ENCODE measurements around the gene RRM1.
"Not testable (repeated sequence)": the region's sequence is repeated elsewhere in the genome, so short reads cannot be mapped to it uniquely, and the experiment has no call there.

RRM1 gene

DNA sequence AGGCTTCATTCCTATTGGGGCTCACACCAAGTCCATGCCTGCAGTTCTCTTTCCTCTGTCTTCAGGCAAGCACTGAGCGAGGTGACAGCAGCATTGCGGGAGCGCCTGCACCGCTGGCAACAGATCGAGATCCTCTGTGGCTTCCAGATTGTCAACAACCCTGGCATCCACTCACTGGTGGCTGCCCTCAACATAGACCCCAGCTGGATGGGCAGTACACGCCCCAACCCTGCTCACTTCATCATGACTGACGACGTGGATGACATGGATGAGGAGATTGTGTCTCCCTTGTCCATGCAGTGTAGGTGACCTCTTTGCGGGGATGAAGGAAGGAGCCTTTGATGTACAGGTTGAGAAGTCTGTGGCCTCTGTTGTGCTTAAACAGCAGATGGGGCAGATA, 11.4 kb upstream of the RRM1 start:
- no peak for DNase-seq

DNA sequence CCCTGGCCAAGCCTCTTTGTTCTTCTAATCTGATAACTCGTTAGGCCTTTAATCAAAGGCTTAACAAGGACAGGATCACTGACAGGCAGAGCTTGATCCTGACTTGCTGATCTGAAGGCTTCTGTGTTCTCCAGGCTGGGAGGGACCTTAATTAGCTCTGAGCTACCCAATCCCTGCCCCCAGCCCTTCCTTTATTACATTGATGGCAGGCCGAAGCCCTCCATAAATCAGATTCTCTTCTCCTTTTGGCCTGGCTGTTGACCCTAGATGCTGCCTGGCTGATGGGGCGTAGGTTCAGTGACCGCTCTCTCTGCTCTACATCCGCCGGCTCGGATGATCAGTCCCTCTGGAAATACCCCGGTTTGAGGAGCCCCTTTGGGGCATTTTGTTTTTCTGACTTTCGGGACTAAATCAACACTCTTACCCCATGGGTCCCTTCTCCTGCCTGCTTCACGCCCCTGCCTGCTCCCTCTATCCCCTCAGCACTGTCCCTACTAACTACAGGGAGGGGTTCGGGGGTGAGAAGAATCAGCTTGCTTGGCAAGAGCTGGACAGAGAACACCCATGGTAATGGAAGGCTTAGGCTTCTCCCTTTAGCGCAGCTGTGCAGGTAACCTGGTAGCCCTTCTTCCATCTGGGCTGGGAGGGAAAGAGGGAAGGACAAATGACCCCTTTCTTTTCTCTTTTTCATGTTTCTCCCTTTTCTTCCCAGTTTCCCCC, 10.0 kb upstream of the RRM1 start:
- DNase-seq: no peak

DNA sequence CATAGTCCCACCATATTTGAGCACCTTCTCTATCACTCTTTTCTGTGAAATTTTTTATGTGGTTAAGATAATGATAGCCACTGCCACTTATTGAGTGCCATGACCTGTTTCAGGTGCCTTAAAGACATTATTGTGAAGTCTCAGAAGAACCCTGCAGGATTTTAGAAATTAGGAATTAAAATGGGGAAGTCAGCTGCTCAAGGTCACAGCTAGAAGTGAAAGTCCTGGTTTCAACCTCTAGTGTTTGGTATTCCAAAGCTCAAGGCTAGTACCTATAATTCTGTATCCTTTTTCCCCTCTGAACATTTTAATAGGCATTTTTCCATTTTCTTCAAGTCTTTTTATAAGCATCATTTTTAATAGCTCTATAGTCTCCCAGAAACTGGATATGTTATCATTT, 9.0 kb upstream of the RRM1 start:
- DNase-seq: no peak

DNA sequence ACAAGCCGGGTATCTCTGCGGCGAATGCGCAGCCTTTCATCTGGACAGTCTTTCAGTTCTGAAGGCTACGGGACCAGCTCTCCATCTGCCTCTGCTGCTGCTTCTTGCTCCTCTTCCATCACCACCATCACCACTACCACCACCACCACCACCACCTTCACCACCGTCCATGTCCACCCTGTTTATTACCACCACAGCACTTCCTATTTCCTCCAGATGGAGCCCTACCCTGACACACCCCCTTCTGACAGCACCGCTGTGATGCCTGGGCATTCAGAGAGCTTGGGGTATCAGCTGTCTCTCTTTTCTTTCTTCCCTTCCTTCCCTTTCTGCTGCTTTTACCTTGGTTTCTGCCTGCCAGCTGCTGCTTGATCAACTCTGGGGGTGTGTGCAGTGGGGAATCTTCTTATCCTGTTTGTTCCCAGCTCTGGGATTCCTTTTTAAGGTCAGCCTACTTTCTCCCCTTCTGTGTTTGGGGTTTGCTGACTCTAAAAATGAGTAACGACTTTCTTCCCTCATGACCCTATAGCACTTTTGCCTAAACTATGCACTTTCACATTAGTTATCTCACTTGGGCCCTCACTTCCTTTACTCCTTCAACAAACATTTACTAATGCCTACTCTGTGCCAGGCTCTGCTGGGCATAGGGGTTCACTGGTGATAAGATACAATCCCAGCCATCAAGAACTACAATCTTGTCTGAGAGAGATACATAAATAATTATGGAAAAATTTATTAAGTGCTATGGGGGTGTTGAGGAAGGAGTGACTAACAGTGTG, 7.8 kb upstream of the RRM1 start:
- DNase-seq: no peak

DNA sequence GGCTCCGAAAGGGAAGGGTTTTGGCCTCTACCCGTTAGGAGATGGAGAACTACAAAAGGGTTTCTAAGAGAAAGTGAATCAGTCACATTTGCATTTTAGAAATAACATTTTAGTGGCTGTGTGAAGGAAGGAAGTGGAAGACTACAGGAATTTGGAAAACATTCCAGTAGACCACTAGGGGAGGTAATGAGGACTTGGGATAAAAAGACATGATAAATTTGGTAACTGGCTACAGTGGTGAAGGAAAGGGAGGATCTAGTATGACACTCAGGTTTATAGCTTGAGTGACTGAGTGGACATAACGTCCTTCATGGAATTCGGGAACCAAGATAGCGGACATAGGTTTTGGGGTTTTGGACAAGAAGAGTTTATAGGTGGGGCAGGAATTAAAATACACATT, 7.0 kb upstream of the RRM1 start:
- DNase-seq: no peak

DNA sequence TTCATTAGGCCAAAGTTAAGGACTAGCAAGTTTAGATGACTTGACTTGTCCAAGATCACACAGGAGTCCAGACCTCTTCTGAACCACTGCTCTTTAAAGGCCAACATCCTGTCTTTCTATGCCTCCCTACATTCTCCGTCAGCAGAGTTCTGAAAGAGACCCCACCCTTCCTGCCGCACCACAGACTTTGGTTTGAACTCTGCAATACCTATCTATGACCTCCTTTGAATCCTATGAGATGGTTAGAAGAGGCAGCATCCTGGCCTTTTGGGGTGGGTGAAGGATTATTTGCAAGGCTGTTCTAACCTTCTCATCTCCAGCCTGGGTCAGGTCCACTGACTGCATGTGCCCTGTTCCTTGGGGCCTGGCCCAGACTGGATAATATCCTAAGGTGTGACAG, 4.3 kb upstream of the RRM1 start:
- DNase-seq: no peak

DNA sequence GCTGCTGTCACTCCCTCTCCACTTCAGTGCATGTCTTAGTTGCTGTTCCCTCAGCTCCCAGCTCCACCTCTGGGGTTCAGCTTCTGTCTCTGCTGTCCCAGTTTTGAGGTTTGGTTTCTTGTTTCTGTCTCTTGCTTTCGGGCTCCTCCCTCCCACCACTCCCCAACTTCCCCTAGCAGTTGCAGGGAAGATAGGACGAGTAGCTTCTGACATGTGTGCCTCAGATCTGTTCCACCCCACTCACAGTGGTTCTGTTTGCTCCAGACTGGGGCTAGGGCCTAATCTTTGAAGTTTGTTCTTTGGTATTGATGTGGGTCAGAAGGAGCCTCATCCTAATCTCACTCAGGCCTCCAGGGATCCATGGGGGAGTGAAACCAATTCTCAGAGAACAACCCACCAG, 2.6 kb upstream of the RRM1 start:
- no peak for DNase-seq

DNA sequence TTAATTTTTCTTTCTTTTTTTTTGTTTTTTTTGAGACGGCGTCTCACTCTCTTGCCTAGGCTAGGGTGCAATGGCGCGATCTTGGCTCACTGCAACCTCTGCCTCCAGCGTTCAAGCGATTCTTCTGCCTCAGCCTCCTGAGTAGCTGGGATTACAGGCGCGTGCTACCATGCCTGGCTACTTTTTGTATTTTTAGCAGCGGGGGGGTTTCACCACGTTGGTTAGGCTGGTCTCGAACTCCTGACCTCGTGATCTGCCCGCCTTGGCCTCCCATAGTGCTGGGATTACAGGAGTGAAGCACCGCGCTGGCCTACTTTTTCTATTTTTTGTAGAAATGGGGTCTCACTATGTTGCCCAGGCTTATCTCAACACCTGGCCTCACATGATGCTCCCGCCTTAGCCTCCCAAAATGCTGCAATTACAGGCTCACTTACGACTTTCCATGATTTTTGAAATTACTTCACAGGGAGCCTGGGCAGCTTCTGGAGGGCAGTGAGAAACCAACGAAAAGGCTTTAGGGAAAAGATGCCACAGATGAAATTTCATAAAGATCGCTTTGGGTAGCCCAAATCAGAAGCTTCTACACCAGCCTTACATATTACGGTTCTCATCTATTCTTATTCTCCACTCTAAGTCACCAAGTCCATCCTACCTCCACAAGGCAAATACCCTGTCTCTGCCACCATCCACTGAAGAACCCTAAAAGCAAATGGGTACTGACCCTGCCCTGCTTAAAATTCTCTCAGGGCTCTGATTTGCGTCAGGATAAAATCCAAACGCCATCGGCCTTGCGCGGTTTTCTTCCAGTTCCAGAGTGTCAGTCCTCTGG, 866 bp upstream of the RRM1 start:
- DNase-seq: no peak

DNA sequence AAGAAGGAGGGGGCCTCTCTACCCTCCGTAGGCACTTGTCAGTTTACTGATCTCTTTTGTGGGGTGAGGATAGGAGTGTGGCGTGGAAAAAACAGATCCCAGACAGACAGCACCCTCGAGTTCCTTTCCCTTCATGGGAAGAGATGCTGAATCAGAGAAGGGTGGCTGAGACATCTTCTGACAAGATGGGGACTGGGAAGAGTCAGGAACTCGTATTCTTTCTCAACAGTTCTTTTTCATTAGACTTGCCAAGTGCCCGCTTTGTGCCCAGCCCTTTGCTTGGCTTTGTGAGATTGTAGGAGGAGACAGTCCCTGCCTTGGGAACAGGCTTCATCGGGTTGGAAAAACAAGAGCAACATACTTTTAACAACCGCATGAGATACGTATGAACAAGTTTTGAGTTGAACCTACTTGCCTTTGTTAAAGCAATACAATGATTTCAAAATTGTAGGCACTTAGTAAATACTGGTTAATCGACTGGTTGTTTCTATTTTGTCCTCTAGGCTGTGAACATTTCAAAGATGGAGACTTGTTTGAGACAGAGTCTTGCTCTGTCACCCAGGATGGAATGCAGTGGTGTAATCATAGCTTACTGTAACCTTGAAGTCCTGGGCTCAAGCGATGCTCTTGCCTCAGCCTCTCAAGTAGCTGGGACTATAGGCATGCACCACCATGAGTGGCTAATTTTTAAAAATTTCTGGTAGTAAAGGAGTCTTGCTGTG, 1.1 kb downstream of the RRM1 start:
- no peak for DNase-seq

DNA sequence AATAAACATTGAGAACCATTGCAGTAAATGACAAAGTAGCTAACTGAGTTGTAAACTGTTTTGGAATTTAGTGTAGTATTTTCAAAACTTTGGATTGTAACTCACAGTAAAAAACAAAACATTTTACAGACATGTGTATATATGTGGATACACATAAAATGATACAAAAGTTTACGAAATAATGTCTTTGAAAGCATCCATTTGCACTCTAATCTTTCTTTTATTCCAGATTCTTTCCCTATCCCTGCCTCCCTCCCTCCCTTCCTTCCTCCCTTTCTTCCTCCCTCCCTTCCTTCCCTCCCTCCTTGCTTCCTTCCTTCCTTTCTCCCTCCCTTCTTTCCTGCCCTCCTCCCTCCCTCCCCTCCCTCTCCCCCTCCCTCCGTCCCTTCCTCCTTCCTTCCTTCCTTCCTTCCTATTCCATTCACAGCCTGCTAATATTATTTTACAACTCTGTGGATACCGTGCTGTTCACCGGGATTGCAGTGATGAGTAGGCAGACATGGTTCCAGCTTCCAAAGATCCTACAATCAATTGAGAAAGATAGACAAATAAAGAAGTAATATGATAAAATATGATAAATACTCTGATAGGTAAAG, 3.5 kb downstream of the RRM1 start:
- DNase-seq: no peak

DNA sequence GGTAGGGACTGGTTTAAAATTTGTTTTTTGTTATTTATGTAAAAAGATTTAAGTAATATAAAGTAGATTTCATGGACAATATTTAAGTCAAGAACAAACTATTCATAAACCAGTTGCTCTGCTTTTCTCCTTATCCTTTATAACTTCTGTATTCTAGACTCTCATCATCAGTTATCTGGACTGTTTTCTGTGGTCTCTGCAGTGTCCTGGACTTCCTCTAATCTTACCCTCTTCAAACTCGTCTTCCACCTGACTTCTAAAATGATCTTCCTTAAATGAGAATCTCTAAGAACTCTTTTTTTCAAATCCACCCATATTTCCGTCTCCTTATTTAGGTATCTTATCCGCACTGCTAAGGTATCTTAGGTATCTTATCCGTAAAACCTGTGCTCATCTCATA, 8.1 kb downstream of the RRM1 start:
- no peak for DNase-seq

DNA sequence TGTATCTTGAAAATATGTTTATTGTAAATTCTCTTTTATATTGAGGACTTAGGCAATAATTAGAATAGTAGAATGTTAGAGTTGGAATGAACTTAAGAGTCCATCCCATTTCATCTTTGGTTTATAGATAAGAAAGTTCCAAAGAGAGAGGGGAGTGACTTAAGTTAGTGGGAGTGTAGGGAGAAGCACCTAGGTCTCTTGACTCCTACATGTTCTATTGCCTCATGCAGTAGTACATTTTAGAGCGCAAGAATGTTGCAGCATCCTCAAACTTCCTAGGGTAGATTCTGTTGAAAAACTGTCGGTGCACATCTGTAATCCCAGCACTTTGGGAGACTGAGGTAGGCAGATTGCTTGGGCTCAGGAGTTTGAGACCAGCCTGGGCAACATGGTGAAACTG, 8.7 kb downstream of the RRM1 start:
- no peak for DNase-seq

DNA sequence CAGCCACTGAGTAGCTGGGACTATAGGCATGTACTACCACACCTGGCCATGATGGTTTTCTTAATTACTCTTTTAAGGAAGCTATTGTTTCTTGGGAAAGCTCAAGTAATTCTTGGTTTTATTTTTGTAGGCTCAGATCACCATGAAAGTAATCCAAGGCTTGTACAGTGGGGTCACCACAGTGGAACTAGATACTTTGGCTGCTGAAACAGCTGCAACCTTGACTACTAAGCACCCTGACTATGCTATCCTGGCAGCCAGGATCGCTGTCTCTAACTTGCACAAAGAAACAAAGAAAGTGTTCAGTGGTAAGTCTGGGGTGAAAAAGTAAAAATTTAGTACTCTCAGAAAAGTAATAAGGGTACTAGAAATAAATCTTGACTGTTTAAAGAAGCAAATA, 11.3 kb downstream of the RRM1 start:
- no peak for DNase-seq

DNA sequence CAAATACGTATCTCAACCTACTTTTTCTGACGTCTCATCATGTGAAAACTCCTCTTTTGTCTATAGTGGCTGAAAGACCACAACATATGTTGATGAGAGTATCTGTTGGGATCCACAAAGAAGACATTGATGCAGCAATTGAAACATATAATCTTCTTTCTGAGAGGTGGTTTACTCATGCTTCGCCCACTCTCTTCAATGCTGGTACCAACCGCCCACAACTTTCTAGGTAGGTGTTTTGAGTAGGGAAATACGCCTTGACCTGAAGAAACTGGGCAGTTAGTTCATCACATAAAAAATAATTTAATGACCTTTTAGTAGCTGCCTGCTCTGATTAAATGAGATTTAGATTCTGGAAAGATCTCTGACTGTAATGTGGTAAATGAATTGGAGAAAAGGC, 17.2 kb downstream of the RRM1 start:
- no peak for DNase-seq

DNA sequence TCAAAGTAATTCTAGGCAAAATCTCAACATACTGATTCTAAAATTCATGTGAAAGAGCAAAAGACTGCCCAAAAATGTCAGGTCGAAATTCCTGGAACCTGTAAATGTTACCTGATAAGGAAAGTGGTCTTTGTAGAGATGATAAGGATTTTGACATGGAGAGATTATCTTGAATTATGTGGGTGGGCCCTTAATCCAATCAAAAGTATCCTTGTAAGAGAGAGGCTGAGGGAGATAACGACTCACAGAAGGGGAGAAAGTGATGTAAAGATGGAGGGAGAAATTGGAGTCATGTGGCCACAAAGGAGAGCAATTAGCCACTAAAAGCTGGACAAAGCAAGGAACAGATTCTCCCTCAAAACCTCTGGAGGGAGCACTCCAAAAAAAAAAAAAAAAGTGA, 20.5 kb downstream of the RRM1 start:
- DNase-seq: no peak

DNA sequence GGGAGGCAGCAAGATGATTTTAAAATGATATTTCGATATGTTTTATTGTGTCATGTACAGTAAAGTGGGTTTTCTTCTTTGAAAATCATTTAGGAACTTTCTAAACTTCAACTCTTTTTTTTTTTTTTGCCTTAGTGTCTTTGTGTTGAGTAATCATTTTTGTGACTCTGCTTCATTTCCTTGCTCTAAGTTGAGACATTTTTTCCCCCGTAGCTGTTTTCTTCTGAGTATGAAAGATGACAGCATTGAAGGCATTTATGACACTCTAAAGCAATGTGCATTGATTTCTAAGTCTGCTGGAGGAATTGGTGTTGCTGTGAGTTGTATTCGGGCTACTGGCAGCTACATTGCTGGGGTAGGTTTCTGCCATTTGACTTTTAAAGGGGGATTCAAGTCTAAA, 23.5 kb downstream of the RRM1 start:
- DNase-seq: no peak

DNA sequence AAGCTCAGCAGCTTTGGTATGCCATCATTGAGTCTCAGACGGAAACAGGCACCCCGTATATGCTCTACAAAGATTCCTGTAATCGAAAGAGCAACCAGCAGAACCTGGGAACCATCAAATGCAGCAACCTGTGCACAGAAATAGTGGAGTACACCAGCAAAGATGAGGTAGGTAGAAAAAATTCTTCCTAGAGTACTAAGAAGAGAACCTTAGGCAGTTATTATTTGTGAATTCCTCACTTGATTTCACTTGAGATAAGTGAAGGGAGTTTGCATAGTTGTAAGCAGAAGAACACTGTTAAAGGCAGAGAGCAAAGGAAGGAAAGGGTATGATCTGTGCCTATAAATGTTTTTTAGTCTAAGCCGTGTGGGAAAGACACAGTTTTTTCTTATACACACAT, 28.6 kb downstream of the RRM1 start:
- no peak for DNase-seq

DNA sequence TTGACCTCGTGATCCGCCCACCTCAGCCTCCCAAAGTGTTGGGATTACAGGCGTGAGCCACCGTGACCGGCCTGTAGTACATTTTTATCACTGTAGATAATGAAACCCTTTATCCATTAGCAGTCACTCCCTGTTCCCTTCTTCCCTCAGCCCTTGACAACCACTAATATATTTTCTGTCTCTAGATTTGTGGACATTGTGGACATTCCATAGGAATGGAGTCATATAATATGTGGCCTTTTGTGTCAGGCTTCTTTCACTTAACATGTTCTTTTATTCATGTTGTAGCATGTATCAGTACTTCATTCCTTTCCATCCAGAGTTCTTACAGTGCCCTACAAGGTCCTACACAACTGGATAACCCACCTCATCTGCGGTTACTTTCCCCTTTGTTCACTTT, 30.5 kb downstream of the RRM1 start:
- DNase-seq: no peak

DNA sequence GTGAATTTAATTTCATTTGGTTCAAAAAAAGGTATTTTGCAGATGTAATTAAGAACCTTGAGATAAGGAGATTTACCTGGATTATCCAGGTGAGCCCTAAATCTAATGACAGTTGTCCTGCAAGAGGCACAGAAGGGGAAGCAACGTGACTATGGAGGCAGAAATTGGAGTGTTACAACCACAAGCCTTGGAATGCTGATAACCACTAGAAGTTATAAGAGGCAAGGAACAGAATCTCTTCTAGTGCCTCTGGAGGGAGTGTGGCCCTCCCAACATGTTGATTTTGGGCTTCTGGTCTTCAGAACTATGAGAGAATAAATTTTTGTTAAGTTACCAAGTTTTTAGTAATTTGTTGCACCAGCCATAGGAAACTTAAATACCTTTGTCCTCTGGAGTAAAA, 32.8 kb downstream of the RRM1 start:
- no peak for DNase-seq

DNA sequence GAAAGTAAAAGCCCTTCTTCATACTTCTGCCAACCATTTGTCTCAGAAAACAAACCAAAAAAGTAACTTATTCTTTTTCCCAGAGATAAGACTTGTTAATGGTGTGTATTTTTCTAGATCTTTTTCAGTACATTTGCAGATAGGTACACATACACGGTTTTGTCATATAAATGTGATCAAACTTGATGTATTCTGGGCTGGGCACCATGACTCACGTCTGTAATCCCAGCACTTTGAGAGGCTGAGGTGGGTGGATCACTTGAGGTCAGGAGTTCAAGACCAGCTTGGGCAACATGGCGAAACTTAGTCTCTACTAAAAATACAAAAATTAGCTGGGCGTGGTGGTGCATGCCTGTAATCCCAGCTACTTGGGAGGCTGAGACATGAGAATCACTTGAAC, 35.6 kb downstream of the RRM1 start:
- not testable (repeated sequence) for DNase-seq

DNA sequence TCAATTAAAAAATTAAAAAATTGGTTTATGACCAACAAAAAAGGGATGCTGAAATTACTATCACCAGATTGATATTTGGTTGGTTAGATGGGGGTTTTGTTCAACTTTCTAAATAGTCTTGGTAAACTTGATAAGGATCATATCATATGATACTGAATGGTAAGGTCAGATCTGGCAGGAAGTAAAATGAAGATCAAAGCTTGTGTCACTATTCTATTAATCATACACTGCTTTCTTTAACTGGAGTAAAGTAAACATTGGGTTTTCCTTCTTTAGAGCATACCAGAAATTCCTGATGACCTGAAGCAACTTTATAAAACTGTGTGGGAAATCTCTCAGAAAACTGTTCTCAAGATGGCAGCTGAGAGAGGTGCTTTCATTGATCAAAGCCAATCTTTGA, 40.2 kb downstream of the RRM1 start:
- DNase-seq: no peak

DNA sequence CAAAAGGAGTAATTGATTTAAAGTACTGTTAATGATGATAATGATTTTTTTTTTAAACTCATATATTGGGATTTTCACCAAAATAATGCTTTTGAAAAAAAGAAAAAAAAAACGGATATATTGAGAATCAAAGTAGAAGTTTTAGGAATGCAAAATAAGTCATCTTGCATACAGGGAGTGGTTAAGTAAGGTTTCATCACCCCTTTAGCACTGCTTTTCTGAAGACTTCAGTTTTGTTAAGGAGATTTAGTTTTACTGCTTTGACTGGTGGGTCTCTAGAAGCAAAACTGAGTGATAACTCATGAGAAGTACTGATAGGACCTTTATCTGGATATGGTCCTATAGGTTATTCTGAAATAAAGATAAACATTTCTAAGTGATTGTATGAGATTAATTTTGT, 43.9 kb downstream of the RRM1 start:
- no peak for DNase-seq

All from C1 segment of cervical spinal cord (tissue), 14 donors.